ENCODE results near the gene PLXNA2. TPM values are rescaled to one million over a fixed set of nuclear protein-coding genes. Genes with fewer than 3 reads are reported as not detected.
A peak's percentile ranks its signal among the peaks of the same experiment; 100 is the strongest.

PLXNA2 gene
- total RNA-seq, 2 donors from 2014 or later = 44.5 to 51.6 TPM

- peaks cover 24% of the 10 kb centered on the region for H3K4me1 ChIP-seq
- no peak overlapping the region for H3K4me3 ChIP-seq
- H3K27ac ChIP-seq = no peak overlapping the region
- intact Hi-C loops (cut with DNase I) = no loop called here
- DNase-seq (no peak), ATAC-seq (no peak)
- H3K27me3 ChIP-seq = no peaks in the 10 kb centered on the region
- peaks cover 5 to 12% of the 10 kb centered on the region in 2 donors for H3K36me3 ChIP-seq (replicated peaks in 1 of 2; ENCODE audit: insufficient read depth in 1 of 2, low read depth in 2 of 2)
- TF ChIP-seq POLR2A (IDR thresholded peaks at IDR 0.05) (no peak), CTCF (IDR thresholded peaks at IDR 0.05) (no peak)
- H3K9me3 ChIP-seq = no peaks in the 10 kb centered on the region
- WGBS, 2 donors = 94 to 97% methylated on average over 10 of the region's 10 CpGs
These were observed 210.9 kb downstream of the PLXNA2 start for GRCh38 chr1:208033236-208033635.

- ATAC-seq (no peak), DNase-seq (no peak)
- Histone ChIP-seq H3K27me3 (no peaks in the 10 kb centered on the region), H3K9me3 (no peaks in the 10 kb centered on the region), H3K4me3 (no peak overlapping the region), H3K27ac (no peak overlapping the region), H3K36me3 (replicated peaks in 1 of 2; ENCODE audit: insufficient read depth in 1 of 2, low read depth in 2 of 2) (peaks cover 5 to 13% of the 10 kb centered on the region in 2 donors), H3K4me1 (peaks cover 19% of the 10 kb centered on the region)
- 75 to 79% methylated on average over 4 of the region's 4 CpGs for WGBS, 2 donors
- intact Hi-C loops (cut with DNase I) = no loop called here
- TF ChIP-seq CTCF (IDR thresholded peaks at IDR 0.05) (no peak), POLR2A (IDR thresholded peaks at IDR 0.05) (no peak)
These were observed 212.3 kb downstream of the PLXNA2 start for GRCh38 chr1:208031932-208032320.

GRCh38 chr1:208031316-208031931 lies 212.8 kb downstream of the PLXNA2 start:
- WGBS, 2 donors = 79 to 86% methylated on average over 9 to 10 of the region's 10 CpGs
- no peak for ATAC-seq
- TF ChIP-seq CTCF (IDR thresholded peaks at IDR 0.05) (no peak), POLR2A (IDR thresholded peaks at IDR 0.05) (no peak)

GRCh38 chr1:208030288-208031091 lies 213.7 kb downstream of the PLXNA2 start:
- H3K27ac ChIP-seq = peak overlapping the region in 2 of 4 donors; percentile 24 to 35
- peaks cover 5 to 13% of the 10 kb centered on the region in 2 donors for H3K36me3 ChIP-seq (replicated peaks in 1 of 2; ENCODE audit: insufficient read depth in 1 of 2, low read depth in 2 of 2)
- no peak overlapping the region for H3K4me3 ChIP-seq
- 76 to 78% methylated on average over 11 to 12 of the region's 12 CpGs for WGBS, 2 donors
- intact Hi-C loops (cut with DNase I) = no loop called here
- TF ChIP-seq POLR2A (IDR thresholded peaks at IDR 0.05) (no peak), CTCF (IDR thresholded peaks at IDR 0.05) (no peak)
- no peaks in the 10 kb centered on the region for H3K9me3 ChIP-seq
- H3K27me3 ChIP-seq = no peaks in the 10 kb centered on the region
- DNase-seq (peak in 1 of 4 donors; percentile 47), ATAC-seq (peak; percentile 19)
- peaks cover 6% of the 10 kb centered on the region for H3K4me1 ChIP-seq

More at GRCh38 chr1:208031316-208031931, 212.8 kb downstream of the PLXNA2 start:
- Histone ChIP-seq H3K27ac (no peak overlapping the region), H3K27me3 (no peaks in the 10 kb centered on the region), H3K36me3 (replicated peaks in 1 of 2; ENCODE audit: insufficient read depth in 1 of 2, low read depth in 2 of 2) (peaks cover 5 to 13% of the 10 kb centered on the region in 2 donors), H3K4me1 (peaks cover 14% of the 10 kb centered on the region), H3K9me3 (no peaks in the 10 kb centered on the region), H3K4me3 (no peak overlapping the region)
- DNase-seq = no peak
- intact Hi-C loops (cut with DNase I) = no loop called here

All from body of pancreas (tissue), 4 donors.